NB4 (cell line): ENCODE results near the gene TEX13C.

Source experiments
- DNase-seq: peaks from one replicate; pipeline ENCODE4 v3.0.0; 2010; ENCODE audit warnings: low read depth
- H3K4me3 ChIP-seq: one replicate; pipeline ENCODE4 v1.5.1; 2011; ENCODE audit warnings: mild to moderate bottlenecking, low read depth, low read length, moderate library complexity
- MYC ChIP-seq: IDR thresholded peaks from 2 replicates; pipeline ENCODE4 v1.6.1; 2011; ENCODE audit warnings: low read depth, low read length
- POLR2A ChIP-seq: IDR thresholded peaks from 2 replicates; pipeline ENCODE4 v1.6.1; 2011; ENCODE audit warnings: mild to moderate bottlenecking; ENCODE audit not compliant: insufficient read length; ENCODE audit errors: extremely low read depth
- TF ChIP-seq, protein P1 (sequence below): IDR thresholded peaks from 2 replicates; pipeline ENCODE4 v1.6.1; 2011; ENCODE audit warnings: low read depth, low read length
- TF ChIP-seq, protein P2 (sequence below): IDR thresholded peaks from one replicate; pipeline ENCODE4 v1.5.1; 2012; ENCODE audit warnings: low read depth, low read length

Gene TEX13C

DNA sequence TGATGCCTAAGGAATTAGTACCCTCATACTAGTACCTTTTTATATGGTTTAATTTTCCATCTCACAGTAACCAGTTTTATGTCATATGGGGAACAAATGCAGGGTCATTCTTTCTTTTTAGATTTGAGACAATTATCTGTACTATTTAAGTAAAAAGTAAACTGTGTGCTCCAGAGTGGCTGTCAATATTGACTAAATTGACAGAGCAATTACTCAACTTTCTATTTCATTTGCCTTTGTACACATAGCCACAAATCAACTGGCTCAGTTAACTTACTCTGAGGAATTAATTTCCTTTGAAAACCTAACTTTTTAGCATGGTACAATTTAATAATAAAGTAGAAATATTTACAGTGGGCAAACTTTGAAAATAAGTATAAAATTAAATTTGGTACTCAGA lies 28.5 kb upstream of the TEX13C start:
- TF ChIP-seq, protein P1, sequence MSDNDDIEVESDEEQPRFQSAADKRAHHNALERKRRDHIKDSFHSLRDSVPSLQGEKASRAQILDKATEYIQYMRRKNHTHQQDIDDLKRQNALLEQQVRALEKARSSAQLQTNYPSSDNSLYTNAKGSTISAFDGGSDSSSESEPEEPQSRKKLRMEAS, result no peak
- TF ChIP-seq MYC (no peak), POLR2A (no peak)
- TF ChIP-seq, protein P2, sequence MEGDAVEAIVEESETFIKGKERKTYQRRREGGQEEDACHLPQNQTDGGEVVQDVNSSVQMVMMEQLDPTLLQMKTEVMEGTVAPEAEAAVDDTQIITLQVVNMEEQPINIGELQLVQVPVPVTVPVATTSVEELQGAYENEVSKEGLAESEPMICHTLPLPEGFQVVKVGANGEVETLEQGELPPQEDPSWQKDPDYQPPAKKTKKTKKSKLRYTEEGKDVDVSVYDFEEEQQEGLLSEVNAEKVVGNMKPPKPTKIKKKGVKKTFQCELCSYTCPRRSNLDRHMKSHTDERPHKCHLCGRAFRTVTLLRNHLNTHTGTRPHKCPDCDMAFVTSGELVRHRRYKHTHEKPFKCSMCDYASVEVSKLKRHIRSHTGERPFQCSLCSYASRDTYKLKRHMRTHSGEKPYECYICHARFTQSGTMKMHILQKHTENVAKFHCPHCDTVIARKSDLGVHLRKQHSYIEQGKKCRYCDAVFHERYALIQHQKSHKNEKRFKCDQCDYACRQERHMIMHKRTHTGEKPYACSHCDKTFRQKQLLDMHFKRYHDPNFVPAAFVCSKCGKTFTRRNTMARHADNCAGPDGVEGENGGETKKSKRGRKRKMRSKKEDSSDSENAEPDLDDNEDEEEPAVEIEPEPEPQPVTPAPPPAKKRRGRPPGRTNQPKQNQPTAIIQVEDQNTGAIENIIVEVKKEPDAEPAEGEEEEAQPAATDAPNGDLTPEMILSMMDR, result no peak
- no peak overlapping the region for H3K4me3 ChIP-seq
- DNase-seq, result no peak

DNA sequence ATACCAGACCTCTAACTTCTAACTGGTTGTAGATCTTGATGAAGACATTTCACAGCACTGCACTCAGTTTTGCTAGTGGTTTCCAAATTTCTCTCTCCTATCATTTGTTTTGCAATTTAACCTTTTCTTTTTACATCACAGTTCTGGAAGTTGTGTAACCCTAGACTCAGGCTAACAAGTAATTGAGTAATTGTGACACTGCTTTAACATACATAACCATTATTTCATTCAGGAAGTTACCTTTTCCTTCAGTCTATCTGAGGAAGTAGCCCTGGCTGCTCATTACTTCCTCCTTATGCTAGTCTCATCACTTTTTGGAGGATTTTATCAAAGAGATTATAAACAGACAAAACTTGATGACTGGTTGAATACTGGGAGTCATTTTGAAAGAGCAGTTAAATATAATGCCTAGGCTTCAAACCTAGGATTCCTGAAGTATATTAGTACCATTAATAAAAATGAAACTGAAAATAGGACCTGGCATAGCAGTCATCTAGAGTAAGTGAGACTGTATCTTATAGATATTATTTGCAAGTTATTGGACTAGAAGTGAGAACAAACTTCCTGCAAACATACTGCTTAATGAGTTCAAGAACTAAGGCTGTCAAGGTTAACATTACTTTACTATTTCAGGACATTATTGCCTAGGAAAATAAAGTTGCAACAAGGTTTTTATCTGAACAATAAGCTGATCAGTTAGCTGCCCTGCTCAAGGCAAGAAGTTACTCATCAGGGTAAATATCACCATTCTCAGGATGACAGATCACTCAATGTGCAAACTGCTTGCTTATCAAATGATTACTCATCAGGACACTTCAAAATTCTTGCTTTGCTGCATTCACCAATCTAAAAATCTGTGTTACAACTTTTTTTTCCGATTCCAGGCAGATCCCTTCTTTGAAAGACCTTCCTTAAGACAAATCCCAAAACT lies 25.6 kb upstream of the TEX13C start:
- TF ChIP-seq, protein P1, result no peak
- TF ChIP-seq POLR2A (no peak), MYC (no peak)
- TF ChIP-seq, protein P2, result no peak
- peak; percentile 45 for DNase-seq
- no peak overlapping the region for H3K4me3 ChIP-seq

DNA sequence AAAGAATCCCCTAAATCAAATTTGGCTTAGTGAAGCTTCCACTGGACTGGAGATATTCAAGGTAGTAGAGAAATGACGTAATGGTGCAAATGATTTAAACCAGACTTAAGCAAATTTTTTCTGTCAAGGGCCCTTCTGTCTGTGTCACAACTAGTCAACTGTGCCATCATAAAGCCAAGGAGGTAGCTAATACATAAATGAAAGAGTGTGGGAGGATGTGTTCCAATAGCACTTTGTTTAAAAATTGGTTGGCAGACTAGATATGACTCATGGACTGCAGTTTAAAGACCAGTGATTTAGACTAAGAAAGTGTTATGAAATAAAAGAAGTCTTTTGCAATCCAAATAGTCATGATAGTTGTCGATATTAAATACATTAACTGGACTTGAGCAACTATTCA lies 24.3 kb upstream of the TEX13C start:
- DNase-seq, result peak; percentile 27
- H3K4me3 ChIP-seq, result no peak overlapping the region
- TF ChIP-seq POLR2A, result no peak
- TF ChIP-seq, protein P2, result no peak
- no peak for TF ChIP-seq MYC
- TF ChIP-seq, protein P1, result no peak

DNA sequence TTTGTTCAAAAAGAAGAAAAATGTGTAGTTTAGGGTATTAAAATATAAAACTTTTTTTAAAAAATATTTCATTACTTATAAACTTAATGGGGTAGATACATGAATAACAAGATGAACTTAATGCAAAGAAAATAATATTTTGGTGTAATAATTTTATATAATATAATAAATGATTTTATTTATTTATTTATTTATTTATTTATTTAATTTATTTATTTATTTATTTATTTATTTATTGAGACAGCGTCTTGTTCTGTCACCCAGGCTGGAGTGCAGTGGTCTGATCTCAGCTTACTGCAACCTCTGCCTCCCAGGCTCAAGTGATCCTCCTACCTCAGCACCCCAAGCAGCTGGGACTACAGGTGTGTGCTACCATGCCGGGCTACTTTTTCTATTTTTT lies 20.8 kb upstream of the TEX13C start:
- TF ChIP-seq, protein P2, result no peak
- TF ChIP-seq, protein P1, result no peak
- TF ChIP-seq MYC (no peak), POLR2A (no peak)
- DNase-seq, result no peak
- no peak overlapping the region for H3K4me3 ChIP-seq

DNA sequence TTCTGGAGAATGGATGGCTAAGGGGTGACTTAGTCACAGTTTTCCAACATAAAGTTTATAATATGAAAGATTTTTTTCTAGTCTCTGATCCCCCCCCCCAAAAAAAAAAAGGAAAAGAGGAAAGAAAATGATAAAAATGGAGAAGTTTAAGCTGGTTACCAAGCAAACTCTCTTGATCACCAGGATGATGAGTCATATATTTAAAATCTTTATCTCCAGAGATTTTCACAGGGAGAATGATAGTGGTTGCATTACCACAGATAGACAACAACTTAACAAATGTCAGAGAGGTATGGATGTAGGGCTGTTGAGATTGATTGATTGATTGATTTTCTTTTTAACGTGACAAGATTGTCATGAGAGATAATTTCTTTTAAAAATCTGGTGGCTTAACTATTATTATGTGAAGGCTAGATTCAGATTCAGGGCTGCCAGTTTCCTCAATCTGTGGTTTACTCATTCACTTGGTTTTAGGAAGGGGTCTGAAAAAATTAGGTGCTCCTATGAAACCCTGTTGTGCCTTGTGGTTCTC lies 13.3 kb upstream of the TEX13C start:
- TF ChIP-seq, protein P1, result no peak
- TF ChIP-seq POLR2A (no peak), MYC (no peak)
- TF ChIP-seq, protein P2, result no peak
- DNase-seq, result no peak
- H3K4me3 ChIP-seq, result no peak overlapping the region
